Peyer's patch (tissue), 4 donors: ENCODE measurements around the gene MRPL19.

Experiments used
- CTCF ChIP-seq, 6 experiments: fragments of 450-650 bp in 4 of 6; fragments of 200-600 bp in 2 of 6; sonication (generic) in 1 of 6; IDR thresholded peaks; one replicate each; pipeline ENCODE4 v1.5.1; 2017 to 2019; ENCODE audit warnings: antibody characterized with exemption in 6 of 6, mild to moderate bottlenecking in 3 of 6, moderate library complexity in 1 of 6
- POLR2A ChIP-seq, 2 donors: fragments of 450-650 bp; IDR thresholded peaks; one replicate each; pipeline ENCODE4 v1.5.1; 2017; ENCODE audit warnings: antibody characterized with exemption in 2 of 2, mild to moderate bottlenecking in 2 of 2, moderate library complexity in 2 of 2

- TF ChIP-seq CTCF (IDR thresholded peaks at IDR 0.05) (no peak), POLR2A (IDR thresholded peaks at IDR 0.05) (no peak)
These were observed 73.0 kb downstream of the MRPL19 start for GRCh38 chr2:75719616-75720015.
